Activated T-cell treated with anti-CD3 and anti-CD28 coated beads, Interleukin-2, amount 50 U/mL, for 1 hour (primary cell): ENCODE results near the gene CFAP54.
"Not testable (repeated sequence)": the region's sequence is repeated elsewhere in the genome, so short reads cannot be mapped to it uniquely, and the experiment has no call there.

Source experiments
- DNase-seq: peaks from one replicate; pipeline ENCODE4 v3.0.0-alpha.2; 2020

Gene CFAP54, protein sequence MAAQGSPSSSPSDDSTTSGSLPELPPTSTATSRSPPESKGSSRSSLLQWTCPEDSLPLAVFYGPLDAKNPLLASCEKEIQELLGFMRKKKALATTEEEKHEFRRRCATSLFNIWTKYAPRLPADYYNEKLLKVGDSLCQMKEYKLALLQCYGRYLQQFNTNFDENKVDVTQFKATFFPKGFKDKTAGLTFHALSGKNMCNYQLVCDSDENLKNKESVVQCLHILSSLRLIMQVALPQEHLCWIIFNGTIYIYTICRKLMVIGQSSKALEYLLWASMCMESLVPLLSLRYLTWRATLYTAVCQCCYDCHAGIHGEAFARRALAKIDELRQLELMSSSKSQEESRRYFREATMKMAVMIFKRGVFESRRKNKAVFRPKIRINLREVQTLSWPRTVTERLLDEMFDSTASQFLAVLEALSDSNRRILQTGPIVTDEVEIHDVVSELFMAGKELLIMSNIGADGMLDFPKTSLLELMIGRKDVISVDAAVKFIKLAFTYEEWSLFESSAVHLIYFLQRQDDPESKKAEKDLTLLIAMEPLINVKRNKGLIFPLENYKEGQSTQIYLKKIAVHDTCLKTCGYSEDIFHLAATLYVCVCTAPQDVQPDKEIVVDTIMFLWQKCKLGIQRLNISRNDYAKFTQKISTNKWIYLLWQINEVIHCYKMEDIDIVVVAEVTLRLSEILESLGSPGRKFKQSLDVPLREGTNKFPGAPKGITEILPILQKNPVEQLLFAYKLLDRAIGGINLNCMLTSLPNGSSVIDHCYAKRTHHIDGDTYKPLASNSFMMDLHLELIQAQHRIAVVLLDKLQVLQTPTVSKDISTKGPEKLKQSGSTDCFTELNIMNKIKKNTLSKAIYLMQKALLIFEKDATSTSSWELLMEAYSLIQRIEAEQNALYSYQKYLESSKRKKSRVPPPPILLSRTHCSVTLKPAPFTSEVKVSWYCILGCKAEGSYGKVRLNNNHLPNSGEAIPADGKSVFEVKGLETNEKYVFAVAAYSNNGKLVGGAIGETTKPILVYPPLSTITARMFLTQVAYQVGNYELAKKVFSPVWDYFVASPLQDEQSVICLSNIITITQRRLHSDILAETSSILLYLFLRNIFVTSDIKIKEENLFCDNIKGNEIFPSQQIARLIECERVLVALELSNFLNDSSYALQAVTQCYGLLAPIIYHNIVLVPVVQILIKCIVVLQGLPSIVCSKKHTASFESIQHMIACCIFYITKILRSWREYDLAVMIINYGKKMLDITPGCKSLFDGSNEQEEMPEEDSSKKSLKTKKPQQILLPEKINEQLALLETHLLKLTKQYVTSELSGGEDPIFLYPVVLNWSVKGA (N-terminal part only)

DNA sequence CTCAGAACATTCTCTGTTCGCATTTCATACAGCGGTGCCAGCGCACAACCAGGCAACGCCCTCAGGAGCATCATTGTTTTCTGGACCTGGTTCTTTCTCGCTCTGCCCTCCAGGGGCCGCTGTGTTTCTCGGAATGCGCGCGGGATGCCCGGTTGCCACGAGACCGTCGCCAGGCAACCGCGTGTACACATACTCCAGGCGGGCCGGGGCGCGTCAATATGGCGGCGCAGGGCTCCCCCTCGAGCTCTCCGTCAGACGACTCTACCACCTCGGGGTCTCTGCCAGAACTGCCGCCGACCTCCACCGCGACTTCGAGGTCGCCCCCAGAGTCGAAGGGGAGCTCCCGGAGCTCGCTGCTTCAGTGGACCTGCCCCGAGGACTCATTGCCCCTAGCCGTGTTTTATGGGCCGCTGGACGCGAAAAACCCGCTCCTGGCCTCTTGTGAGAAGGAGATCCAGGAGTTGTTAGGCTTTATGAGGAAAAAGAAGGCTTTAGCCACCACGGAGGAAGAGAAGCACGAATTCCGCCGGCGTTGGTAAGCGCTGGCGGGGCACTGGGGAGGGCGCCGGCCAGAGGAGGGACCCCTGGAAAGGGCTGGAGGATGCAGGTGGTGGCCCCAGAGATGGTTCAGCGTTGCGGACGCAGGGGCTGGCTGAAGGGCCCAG, at the start of gene CFAP54:
TSS of gene CFAP54 (plus strand) at position 186 of the 665 bp plus-strand sequence. CDS start at position 219, 33 bp downstream.
- DNase-seq = peak; percentile 95

GRCh38 chr12:96441816-96442215, 47.6 kb upstream of the CFAP54 start:
- DNase-seq = no peak

DNA sequence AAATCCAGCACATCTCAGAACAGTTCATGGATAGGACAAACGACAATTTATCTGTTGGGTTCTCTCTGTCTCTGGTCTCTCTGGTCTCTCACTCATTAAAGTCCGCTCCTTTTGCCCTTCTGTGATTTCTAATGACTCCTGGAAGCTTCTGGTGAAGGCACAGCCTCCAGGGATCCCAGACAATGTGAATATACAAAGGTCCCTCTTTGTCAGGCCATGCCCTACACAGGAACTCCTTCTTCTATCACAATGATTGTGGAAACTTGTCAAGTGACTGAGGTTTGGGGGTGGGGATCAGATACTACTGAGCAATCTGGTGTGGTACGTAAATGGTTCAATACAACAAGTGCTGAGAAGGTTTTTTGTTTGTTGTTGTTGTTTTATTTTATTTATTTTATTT, 46.5 kb upstream of the CFAP54 start:
- no peak for DNase-seq

DNA sequence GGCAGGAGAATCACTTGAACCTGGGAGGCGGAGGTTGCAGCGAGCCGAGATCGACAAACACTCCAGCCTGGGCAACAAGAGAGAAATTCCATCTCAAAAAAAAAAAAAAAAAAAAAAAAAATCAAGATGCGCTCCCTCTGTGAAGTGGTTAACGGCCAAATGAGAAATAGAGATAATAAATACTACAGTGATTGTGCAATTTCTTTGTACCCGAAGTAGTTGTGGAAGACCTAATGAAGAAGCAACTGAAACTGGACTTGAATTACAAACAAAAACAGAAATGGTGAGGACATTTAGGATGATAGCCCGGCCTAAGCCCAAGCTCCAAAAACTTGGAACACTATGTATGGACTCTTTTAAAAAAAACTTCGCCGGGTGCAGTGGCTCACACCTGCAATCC, 45.0 kb upstream of the CFAP54 start:
- no peak for DNase-seq

DNA sequence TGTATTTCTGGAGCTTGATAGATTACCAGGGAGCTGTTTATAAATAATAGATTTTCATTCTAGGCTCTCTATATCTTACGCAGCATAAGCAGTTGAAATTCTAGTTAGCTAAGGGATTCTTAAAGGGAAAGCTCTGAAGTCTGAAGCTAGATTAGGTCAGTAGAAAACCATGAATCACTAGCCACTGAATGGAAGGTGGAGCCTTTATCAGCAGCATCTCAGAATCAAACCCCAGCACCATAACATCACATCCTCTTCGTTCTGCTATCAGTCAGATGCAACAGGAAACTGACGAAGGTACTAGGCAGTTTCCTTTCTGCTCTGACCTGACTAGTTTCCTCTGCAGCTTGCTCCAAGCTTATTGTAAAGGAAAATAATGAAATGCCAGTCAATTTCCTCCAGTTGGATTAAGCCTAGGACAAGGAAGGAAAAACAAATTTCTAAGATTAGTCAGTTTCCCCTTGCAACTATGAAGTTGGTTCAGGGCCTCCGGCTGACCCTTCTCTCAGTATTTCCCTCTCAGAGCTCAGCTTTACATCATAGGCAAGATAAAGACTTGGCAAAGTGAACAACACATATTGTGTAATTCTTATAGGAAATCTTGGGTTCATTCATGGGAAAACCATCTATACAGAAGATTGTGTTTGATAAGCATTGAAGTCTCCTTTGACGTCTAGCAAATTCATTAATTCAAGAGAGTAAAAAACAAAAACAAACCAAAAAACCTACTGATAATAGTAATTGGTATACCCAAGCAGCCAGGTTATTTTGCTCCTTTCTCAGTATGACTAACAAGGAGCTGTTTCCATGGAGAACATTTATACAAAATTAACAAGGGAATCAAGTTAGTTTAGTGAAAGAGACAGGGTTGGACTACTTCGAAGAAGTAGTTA, 43.4 kb upstream of the CFAP54 start:
- DNase-seq = peak; percentile 37

DNA sequence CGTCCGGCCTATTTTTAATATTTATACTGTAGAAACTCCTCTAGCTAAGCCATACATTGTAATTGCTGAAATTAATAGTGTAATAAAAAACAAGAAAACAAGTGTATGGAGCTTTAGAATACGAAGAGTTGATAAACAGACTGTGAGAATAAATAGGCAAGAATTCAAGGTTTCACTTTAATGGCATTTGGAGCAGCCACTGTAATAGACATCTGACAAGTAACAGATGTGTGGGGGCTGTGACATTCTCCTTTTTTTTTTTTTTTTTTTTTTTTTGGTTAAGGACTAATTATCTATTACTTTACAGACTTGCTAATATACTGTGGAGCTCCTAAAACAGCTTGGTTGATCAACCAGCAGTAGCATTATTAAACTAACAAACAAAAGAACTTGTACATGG, 42.1 kb upstream of the CFAP54 start:
- no peak for DNase-seq

- DNase-seq = no peak
These were observed 41.1 kb upstream of the CFAP54 start for GRCh38 chr12:96448300-96448699.

DNA sequence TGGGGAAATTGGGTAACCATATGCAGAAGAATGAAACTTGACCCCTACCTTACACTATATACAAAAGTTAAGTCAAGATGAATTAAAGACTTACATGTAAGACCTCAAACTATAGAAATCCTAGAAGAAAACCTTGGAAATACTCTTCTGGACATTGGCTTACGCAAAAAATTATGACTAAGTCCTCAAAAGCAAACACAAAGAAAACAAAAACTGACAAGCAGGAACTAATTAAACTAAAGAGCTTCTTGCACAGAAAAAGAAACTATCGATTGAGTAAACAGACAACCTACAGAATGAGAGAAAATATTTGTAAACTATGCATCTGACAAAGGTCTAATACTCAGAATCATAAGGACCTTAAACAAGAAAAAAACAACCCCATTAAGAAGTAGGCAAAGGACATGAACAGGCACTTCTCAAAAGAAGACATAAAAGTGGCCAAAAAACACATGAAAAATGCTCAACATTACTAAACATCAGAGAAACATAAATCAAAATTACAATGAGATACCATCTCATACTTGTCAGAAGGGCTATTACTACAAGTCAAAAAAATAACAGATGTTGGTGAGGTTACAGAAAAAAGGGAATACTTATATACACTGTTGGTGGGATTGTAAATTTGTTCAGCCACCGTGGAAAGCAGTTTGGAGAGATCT, 37.0 kb upstream of the CFAP54 start:
- DNase-seq = no peak

GRCh38 chr12:96454396-96454795, 35.0 kb upstream of the CFAP54 start:
- no peak for DNase-seq

DNA sequence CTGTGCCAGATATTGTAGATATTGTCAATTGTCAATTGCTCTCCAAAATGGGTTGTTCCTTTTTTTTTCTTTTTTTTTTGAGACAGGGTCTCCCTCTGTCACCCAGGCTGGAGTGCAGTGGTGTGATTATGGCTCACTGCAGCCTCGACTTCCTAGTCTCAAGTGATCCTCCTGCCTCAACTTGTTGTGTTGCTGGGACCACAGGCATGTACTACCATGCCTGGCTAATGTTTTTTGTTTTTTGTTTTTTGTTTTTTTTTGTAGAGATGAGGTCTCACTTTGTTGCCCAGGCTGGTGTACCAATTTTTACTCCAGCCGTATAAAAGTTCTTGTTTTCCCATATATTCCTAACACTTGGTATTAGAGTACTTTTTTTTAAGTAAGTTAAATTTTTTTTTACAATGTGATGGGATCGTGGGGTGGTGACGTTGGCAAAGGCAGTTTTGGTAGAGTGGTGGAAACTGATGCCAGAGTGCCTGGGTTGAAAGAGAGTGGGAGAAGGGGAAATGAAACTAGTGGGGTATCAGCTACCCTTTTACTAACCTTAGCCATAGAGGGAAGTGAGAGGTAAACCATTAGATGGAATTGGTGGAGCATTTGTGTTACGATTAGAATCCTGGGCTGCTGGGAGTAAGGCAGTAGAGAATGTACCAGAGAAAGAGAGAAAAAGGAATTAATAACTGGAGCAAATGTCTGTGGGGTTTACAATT, 33.0 kb upstream of the CFAP54 start:
- DNase-seq = no peak

DNA sequence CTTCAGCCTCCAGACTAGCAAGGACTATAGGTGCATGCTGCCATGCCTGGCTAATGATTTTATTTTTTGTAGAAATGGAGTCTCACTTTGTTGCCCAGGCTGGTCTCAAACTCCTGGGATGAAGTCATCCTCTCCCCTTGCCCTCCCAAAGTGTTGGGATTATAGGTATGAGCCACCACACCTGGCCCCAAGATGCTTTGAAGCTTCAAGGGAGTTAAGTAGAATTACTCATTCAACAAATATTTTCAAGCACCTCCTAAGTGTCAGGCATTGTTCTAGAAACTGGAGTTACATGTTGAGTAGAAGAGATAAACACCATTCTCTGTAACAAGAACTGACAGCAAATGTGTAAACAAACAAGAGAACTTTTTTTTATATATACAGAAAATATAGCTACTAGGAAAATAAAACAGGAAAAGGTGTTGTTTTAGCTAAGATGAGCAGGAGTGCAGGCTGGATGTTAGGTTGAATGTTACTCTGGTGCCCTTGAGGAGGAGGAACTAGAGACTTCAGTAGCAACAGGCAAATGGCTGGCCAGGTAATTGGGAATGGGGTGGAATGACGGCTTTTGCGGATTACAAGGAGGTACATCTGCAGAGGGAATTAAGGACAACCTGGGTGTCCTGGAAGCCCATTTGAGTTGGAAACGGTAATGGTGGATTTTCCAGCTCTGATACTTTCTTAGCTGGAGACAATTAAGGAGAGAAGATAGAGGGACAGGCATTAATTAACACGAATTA, 32.0 kb upstream of the CFAP54 start:
- no peak for DNase-seq

GRCh38 chr12:96459281-96459680, 30.1 kb upstream of the CFAP54 start:
- not testable (repeated sequence) for DNase-seq

DNA sequence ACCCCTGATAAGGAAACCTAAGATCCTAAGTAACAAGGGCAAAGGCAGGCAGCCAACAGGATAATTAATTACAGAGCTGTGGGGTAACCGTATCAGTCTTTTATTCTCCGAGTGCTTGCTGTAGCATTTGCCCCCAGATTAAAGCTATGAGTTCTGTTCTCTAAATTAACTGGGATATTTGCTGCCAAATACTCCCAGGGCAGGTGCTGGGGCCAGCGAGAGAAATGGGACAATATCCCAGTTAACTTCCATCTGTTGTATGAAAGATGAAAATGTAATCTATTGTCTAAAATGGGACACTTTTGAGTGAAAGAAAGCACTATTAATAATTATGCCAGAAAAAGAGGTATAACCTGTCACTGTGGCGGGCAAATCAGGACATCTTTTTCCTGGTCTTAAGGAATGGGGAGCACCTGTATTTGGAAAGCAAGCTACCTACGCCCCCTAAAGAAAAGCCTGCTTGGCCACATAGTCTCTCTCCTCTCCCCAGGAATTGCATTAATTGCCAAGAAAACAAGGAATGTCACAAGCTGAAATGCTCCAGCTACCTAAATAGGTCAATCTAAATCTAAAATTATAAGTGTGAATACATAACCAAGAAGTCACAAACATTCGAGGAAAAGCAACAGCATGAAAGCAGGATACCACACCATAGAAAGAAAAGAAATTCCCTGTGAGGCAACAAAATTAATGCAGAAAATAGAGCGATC, 26.7 kb upstream of the CFAP54 start:
- DNase-seq = no peak

- DNase-seq = no peak
These were observed 23.5 kb upstream of the CFAP54 start for GRCh38 chr12:96465896-96466295.

GRCh38 chr12:96466939-96467751, 22.2 kb upstream of the CFAP54 start:
- DNase-seq = no peak

- no peak for DNase-seq
These were observed 17.9 kb upstream of the CFAP54 start for GRCh38 chr12:96471368-96472050.

DNA sequence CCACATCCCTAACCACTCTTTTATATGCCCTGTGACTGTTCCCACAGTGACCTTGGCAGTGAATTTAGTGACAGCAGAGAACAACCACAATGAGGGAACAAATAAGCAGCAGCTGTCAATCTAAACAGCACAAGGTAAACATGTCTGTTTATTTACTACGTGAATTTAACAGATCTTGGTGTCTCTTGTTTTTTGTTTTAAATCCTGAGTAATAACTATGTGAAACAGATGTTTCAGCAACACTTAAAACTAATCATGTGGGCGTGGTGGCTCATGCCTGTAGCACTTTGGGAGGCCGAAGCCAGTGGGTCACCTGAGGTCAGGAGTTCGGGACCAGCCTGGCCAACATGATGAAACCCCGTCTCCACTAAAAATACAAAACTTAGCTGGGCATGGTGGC, 17.0 kb upstream of the CFAP54 start:
- no peak for DNase-seq
